Heart left ventricle (tissue), 13 donors: ENCODE data around the gene COA4.

Experiments used
- POLR2A ChIP-seq, 2 donors: fragments of 450-650 bp; IDR thresholded peaks; one replicate each; pipeline ENCODE4 v1.6.1; 2017; ENCODE audit warnings: antibody characterized with exemption in 2 of 2, mild to moderate bottlenecking in 2 of 2, moderate library complexity in 2 of 2
- TF ChIP-seq, protein P1 (sequence below), 12 donors: fragments of 200-600 bp; sonication (generic) in 4 of 12; IDR thresholded peaks; one replicate each; pipeline versions ENCODE4 v1.5.0 to v1.8.0; 2018 to 2022; ENCODE audit warnings: antibody characterized with exemption in 12 of 12, mild to moderate bottlenecking in 5 of 12
- donor health status: ischemic (EF 13 %, LVEDD 7.1; RV severe dilation, severe dysfunction).
- donor health status: DM: no; HTN: yes; CAD: no.
- donor health status: DM: no; HTN: no; CAD: no.
- donor health status: ischemic (EF 25% LVEDD 6.9; RV normal size, moderate dysfunction).
- donor health status: ischemic (EF 25% LVEDD 5.7; RV mildly dilated, moderate dysfunction).
- donor health status: ischemic (EF 35%, LVEDD 5.7; RV mildly dilated, moderate dysfunction).
- donor health status: nonischemic (EF 11% LVEDD 7.7; RV severe dilation, severe dysfunction).
- donor health status: DM: yes; HTN: yes; CAD: no.
- donor health status: PGD.
- donor health status: ischemic (EF 29% LVEDD 5.4; RV normal size, mild dysfunction).
- donor health status: nonischemic (EF 23%, LVEDD 6.1; RV moderate dilation, normal function).

DNA sequence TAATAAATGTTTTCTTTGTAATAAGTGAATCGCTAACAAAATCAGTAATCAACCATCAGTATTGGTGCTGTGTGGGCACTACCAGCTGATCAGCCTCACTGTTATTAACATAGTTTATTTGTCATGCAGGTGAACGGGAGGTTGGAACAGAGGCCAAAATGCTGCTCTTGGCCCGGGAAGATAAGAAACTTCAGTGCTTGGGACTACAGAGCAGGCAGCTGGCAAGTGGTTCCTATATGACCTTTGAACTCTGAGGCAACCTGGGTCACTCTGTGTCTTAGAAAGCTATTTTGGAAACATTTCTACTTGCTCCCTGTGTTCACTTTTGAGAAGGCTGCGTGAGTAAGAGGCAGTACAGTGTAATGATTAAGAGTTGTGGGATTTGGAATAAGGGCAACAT, 37.6 kb upstream of the COA4 start:
- TF ChIP-seq POLR2A (IDR thresholded peaks at IDR 0.05): no peak
- TF ChIP-seq, protein P1, sequence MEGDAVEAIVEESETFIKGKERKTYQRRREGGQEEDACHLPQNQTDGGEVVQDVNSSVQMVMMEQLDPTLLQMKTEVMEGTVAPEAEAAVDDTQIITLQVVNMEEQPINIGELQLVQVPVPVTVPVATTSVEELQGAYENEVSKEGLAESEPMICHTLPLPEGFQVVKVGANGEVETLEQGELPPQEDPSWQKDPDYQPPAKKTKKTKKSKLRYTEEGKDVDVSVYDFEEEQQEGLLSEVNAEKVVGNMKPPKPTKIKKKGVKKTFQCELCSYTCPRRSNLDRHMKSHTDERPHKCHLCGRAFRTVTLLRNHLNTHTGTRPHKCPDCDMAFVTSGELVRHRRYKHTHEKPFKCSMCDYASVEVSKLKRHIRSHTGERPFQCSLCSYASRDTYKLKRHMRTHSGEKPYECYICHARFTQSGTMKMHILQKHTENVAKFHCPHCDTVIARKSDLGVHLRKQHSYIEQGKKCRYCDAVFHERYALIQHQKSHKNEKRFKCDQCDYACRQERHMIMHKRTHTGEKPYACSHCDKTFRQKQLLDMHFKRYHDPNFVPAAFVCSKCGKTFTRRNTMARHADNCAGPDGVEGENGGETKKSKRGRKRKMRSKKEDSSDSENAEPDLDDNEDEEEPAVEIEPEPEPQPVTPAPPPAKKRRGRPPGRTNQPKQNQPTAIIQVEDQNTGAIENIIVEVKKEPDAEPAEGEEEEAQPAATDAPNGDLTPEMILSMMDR (IDR thresholded peaks at IDR 0.05): no peak
